Stimulated activated CD8-positive, alpha-beta memory T cell treated with anti-CD3 and anti-CD28 coated beads, Interleukin-15, amount 100 ng/mL, for 48 hours (primary cell): Measurements from ENCODE around the gene CHRNB2.

Experiments used
- DNase-seq, 2 donors: peaks; one replicate each; pipeline ENCODE4 v3.0.0-alpha.2; 2020; ENCODE audit warnings: low read depth in 2 of 2

CHRNB2 gene

GRCh38 chr1:154581766-154582165 is 14.2 kb downstream of the CHRNB2 start:
- no peak for DNase-seq

GRCh38 chr1:154582885-154583284 is 15.3 kb downstream of the CHRNB2 start:
- no peak for DNase-seq

GRCh38 chr1:154583773-154584172 is 16.2 kb downstream of the CHRNB2 start:
- no peak for DNase-seq

- no peak for DNase-seq
Observed at GRCh38 chr1:154584267-154584994, 16.9 kb downstream of the CHRNB2 start.

GRCh38 chr1:154586231-154586630 is 18.7 kb downstream of the CHRNB2 start:
- no peak for DNase-seq

GRCh38 chr1:154586641-154587040 is 19.1 kb downstream of the CHRNB2 start:
- DNase-seq = no peak

GRCh38 chr1:154589780-154590179 is 22.2 kb downstream of the CHRNB2 start:
- no peak for DNase-seq

GRCh38 chr1:154590756-154591155 is 23.2 kb downstream of the CHRNB2 start:
- no peak for DNase-seq

GRCh38 chr1:154591206-154591605 is 23.6 kb downstream of the CHRNB2 start:
- no peak for DNase-seq

- no peak for DNase-seq
Observed at GRCh38 chr1:154593390-154593789, 25.8 kb downstream of the CHRNB2 start.

GRCh38 chr1:154594811-154595210 is 27.2 kb downstream of the CHRNB2 start:
- no peak for DNase-seq

GRCh38 chr1:154595621-154596020 is 28.0 kb downstream of the CHRNB2 start:
- DNase-seq = no peak

GRCh38 chr1:154598871-154599635 is 31.5 kb downstream of the CHRNB2 start:
- DNase-seq = no peak

- DNase-seq = no peak
Observed at GRCh38 chr1:154599658-154600057, 32.1 kb downstream of the CHRNB2 start.

- DNase-seq = no peak
Observed at GRCh38 chr1:154603317-154603716, 35.7 kb downstream of the CHRNB2 start.

- DNase-seq = no peak
Observed at GRCh38 chr1:154605534-154605933, 38.0 kb downstream of the CHRNB2 start.

- no peak for DNase-seq
Observed at GRCh38 chr1:154607106-154607608, 39.6 kb downstream of the CHRNB2 start.

GRCh38 chr1:154607609-154608396 is 40.2 kb downstream of the CHRNB2 start, which contains the start of gene ADAR:
TSS of gene ADAR (minus strand) at chr1:154608186. CDS start at chr1:154608006, 180 bp downstream.
- DNase-seq = peak; percentile 86

GRCh38 chr1:154608397-154609270 is 41.1 kb downstream of the CHRNB2 start:
- DNase-seq = no peak

GRCh38 chr1:154609398-154610380 is 42.1 kb downstream of the CHRNB2 start:
- peak in 1 of 2 donors; percentile 37 for DNase-seq
